NB4 (cell line): Measurements from ENCODE around the gene NEK5.
"Not testable (repeated sequence)": the region's sequence is repeated elsewhere in the genome, so short reads cannot be mapped to it uniquely, and the experiment has no call there.

Experiments used
- DNase-seq: peaks from one replicate; pipeline ENCODE4 v3.0.0; 2010; ENCODE audit warnings: low read depth
- H3K4me3 ChIP-seq: one replicate; pipeline ENCODE4 v1.5.1; 2011; ENCODE audit warnings: mild to moderate bottlenecking, low read depth, low read length, moderate library complexity
- MYC ChIP-seq: IDR thresholded peaks from 2 replicates; pipeline ENCODE4 v1.6.1; 2011; ENCODE audit warnings: low read depth, low read length
- POLR2A ChIP-seq: IDR thresholded peaks from 2 replicates; pipeline ENCODE4 v1.6.1; 2011; ENCODE audit warnings: mild to moderate bottlenecking; ENCODE audit not compliant: insufficient read length; ENCODE audit errors: extremely low read depth
- TF ChIP-seq, protein P1 (sequence below): IDR thresholded peaks from 2 replicates; pipeline ENCODE4 v1.6.1; 2011; ENCODE audit warnings: low read depth, low read length
- TF ChIP-seq, protein P2 (sequence below): IDR thresholded peaks from one replicate; pipeline ENCODE4 v1.5.1; 2012; ENCODE audit warnings: low read depth, low read length

The NEK5 gene

DNA sequence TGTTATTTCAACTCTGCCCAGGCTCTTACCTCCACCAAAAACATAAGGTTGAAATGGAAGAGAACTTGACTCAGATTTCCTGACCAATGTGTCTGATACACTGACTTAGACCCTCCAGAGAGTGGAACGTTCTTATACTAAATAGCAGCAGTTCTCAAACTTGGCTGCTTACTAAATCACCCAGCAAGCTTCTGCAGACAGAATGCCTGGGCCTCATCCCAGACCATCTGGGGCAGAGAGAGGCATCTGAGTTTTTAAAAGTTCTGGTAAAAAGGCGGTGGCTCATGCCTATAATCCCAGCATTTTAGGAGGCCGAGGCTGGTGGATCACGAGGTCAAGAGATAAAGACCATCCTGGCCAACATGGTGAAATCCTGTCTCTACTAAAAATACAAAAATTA is 46.3 kb downstream of the NEK5 start:
- DNase-seq: no peak
- H3K4me3 ChIP-seq: no peak overlapping the region
- TF ChIP-seq MYC (no peak), POLR2A (no peak)
- TF ChIP-seq, protein P1, sequence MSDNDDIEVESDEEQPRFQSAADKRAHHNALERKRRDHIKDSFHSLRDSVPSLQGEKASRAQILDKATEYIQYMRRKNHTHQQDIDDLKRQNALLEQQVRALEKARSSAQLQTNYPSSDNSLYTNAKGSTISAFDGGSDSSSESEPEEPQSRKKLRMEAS: no peak
- TF ChIP-seq, protein P2, sequence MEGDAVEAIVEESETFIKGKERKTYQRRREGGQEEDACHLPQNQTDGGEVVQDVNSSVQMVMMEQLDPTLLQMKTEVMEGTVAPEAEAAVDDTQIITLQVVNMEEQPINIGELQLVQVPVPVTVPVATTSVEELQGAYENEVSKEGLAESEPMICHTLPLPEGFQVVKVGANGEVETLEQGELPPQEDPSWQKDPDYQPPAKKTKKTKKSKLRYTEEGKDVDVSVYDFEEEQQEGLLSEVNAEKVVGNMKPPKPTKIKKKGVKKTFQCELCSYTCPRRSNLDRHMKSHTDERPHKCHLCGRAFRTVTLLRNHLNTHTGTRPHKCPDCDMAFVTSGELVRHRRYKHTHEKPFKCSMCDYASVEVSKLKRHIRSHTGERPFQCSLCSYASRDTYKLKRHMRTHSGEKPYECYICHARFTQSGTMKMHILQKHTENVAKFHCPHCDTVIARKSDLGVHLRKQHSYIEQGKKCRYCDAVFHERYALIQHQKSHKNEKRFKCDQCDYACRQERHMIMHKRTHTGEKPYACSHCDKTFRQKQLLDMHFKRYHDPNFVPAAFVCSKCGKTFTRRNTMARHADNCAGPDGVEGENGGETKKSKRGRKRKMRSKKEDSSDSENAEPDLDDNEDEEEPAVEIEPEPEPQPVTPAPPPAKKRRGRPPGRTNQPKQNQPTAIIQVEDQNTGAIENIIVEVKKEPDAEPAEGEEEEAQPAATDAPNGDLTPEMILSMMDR: no peak

DNA sequence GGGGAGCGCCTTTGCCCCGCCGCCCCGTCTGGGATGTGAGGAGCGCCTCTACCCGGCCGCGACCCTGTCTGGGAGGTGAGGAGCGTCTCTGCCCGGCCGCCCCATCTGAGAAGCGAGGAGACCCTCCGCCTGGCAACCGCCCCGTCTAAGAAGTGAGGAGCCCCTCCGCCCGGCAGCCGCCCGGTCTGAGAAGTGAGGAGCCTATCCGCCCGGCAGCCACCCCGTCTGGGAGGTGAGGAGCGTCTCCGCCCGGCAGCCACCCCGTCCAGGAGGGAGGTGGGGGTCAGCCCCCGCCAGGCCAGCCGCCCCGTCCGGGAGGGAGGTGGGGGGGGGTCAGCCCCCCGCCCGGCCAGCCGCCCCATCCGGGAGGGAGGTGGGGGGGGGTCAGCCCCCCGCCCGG is 49.0 kb downstream of the NEK5 start:
- DNase-seq, H3K4me3 ChIP-seq: not testable (repeated sequence)

DNA sequence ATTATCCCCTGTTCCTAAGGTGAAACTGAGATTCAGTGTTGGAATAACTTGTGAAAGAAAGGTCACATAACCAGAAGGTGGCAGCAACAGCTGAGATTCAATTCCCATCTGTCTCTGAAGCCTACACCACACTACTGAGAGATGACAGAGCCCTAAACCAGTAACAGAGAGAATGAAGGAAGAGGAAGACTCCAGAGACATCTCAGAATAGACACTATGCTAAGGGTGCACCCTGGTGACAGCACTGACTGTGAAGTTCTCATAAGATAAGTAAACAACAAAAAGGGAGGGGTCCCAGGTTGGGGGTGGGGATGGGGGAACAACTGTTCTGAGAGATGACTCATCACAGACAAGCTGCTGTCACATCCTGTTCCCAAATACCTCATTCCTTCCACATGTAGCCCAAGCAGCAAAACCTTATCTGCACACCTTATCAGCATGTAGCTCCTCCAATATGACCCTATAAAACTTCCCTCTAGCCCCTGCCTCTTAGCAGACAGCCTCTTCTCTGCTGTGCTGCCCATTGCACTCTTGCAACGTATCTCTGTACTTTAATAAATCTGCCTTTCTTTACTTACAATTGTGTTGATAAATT is 57.8 kb downstream of the NEK5 start:
- H3K4me3 ChIP-seq: no peak overlapping the region
- DNase-seq: peak; percentile 58
- TF ChIP-seq, protein P2: peak; percentile 11
- no peak for TF ChIP-seq MYC

DNA sequence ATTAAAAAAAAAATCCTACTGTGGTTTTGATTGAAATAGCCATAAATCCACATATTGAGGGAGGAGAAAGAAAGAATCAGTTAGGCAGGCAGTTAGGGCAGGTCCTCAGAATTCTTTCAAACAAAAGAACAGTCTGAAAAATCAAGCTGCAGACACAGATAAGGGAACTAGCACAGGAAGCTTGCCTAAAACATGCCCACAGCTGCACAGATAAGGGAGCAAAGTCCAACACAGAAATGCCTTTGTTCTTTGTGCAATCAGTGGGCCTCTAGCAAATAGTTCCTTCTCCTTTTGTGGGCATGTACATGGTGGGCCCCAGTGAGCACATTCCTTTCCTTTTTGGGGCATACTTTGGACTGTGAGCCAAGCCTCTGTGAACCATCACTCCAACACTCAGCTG is 61.6 kb downstream of the NEK5 start:
- TF ChIP-seq MYC (no peak), POLR2A (no peak)
- TF ChIP-seq, protein P2: no peak
- TF ChIP-seq, protein P1: no peak
- H3K4me3 ChIP-seq: no peak overlapping the region
- peak; percentile 45 for DNase-seq

DNA sequence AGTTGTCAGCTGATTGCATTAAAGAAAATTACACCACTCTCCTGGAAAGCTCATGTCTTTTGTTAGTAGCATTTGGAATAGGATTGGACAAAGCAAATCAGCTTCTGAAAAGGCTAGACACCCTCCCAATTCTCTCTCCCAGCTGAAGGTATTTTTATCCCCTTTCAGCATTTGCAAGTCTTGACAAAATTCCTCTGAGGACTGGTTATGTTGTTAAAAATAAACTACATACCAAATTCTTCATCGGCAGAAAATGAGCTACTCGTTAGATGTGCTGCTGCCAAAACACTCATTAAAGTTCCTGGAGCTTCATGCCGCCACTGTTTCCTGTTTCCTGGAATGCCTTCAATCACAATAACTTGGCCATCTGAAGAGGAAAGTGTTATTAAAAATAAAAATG is 67.3 kb downstream of the NEK5 start:
- no peak for DNase-seq
- TF ChIP-seq, protein P1: no peak
- TF ChIP-seq POLR2A: no peak
- no peak for TF ChIP-seq MYC
- TF ChIP-seq, protein P2: no peak
- H3K4me3 ChIP-seq: no peak overlapping the region

DNA sequence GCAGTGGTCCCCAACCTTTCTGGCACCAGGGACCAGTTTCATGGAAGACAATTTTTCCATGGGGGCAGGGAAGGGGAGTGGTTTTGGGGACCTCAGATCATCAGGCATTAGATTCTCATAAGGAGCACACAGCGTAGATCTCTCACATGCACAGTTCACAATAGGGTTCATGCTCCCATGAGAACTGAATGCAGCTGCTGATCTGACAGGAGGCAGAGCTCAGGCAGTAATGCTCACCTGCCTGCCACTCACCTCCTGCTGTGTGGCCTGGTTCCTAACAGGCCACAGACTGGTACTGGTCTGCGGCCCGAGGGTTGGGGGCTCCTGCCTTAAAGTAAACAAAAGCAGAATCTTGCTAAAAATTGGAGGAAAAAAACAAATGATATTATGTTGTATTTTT is 67.8 kb downstream of the NEK5 start:
- not testable (repeated sequence) for H3K4me3 ChIP-seq

DNA sequence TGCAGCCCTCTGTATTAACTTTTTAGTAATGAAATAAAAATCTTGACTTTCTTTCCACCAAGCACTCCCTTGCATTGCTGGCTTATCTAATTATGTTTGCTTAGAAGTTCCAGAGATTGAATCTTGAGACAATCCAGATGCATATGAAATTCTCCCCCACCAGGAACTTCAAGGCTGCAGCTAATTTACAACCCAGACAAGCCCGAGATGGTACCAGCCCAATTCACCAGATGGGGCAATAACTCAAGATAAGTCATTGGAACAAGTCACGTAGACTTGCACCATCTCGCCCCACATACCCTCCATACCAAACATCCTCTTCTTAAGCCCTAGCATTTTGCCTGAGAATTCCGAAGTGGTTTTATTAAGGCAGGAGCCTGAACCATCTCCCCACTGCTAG is 75.4 kb downstream of the NEK5 start:
- no peak overlapping the region for H3K4me3 ChIP-seq
- DNase-seq: no peak
- TF ChIP-seq, protein P1: no peak
- TF ChIP-seq, protein P2: no peak
- TF ChIP-seq MYC: no peak
- TF ChIP-seq POLR2A: no peak

More for the DNA sequence above, 67.8 kb downstream of the NEK5 start:
- not testable (repeated sequence) for DNase-seq
